WTC11 (cell line): ENCODE data around the gene ZSCAN23.

ENCODE experiments used
- E2F4 ChIP-seq: sonication (generic); formaldehyde crosslinking; IDR thresholded peaks from 2 replicates; pipeline ENCODE4 v1.8.1; 2022; ENCODE audit warnings: low read depth, mild to moderate bottlenecking, moderate library complexity, missing genetic modification reagents, borderline replicate concordance
- GTF2I ChIP-seq: fragments of 250-450 bp; sonication (Bioruptor Pico); conservative IDR thresholded peaks from 2 replicates; pipeline ENCODE4 v1.4.0; 2021; ENCODE audit warnings: mild to moderate bottlenecking
- HMGXB4 ChIP-seq: sonication (generic); formaldehyde crosslinking; IDR thresholded peaks from 2 replicates; pipeline ENCODE4 v1.8.1; 2023; ENCODE audit warnings: mild to moderate bottlenecking, moderate library complexity, missing genetic modification reagents

- TF ChIP-seq GTF2I (CRISPR knock-in tag) (no peak), E2F4 (CRISPR knock-in tag) (no peak), HMGXB4 (CRISPR knock-in tag) (no peak)
Observed at GRCh38 chr6:28401172-28401571, 42.1 kb downstream of the ZSCAN23 start.
